HPDE6-E6E7 (cell line): Measurements from ENCODE around the gene VPS45.
"Not testable (repeated sequence)": the region's sequence is repeated elsewhere in the genome, so short reads cannot be mapped to it uniquely, and the experiment has no call there.

Source experiments
- DNase-seq: peaks from one replicate; pipeline ENCODE4 v3.0.0; 2011; ENCODE audit warnings: missing footprints; ENCODE audit errors: extremely low spot score

VPS45 gene

DNA sequence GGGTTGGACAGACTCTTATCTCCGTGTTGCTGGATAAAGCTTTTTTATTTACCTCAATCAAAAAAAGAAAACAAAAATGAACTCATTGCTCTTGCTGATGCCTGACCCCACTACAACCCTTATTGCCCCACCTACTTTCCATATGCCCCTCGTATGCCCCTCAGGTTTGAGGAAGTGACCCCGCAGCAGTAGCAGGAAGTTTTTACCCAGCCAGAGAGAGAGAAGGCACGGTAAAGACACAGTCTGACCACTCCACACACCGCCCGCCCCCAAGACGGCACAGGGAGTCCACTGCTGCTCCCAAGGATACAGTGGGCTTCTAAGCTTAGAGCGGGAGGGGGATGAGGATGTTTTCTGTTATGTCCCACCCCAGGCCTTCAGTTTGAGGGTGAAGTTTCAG is 92.0 kb downstream of the VPS45 start:
- no peak for DNase-seq

DNA sequence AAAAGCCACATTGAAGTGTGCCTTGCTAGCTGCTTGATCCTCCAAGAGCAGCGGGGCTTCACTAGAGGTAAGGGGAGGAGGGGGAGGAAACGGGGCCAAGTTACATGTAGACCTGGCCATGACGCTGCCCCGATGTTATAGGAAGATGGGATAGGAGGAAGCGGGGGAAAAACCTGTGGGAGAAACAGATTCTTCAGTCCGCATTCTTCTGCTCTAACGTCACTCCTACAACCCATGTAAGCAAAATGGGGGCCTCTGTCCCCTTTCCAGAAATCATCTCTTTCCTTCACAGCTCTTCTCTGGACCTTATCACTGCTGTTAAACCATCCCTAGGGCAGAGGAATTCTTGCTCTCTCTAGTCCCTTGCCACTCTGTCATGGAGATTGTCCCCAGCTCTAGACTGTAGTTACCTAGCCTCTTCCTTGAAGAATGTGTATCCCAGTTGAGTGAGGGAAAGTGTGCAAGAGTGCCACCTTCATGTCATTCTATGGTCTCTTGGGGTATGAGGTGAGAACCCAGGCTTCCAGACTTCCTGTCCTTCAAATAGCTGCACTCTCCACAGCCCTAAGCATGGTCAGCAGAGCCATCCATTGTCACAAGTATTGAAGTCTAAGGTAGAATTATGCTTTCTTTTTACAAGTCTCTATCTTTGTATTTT is 93.5 kb downstream of the VPS45 start:
- no peak for DNase-seq

DNA sequence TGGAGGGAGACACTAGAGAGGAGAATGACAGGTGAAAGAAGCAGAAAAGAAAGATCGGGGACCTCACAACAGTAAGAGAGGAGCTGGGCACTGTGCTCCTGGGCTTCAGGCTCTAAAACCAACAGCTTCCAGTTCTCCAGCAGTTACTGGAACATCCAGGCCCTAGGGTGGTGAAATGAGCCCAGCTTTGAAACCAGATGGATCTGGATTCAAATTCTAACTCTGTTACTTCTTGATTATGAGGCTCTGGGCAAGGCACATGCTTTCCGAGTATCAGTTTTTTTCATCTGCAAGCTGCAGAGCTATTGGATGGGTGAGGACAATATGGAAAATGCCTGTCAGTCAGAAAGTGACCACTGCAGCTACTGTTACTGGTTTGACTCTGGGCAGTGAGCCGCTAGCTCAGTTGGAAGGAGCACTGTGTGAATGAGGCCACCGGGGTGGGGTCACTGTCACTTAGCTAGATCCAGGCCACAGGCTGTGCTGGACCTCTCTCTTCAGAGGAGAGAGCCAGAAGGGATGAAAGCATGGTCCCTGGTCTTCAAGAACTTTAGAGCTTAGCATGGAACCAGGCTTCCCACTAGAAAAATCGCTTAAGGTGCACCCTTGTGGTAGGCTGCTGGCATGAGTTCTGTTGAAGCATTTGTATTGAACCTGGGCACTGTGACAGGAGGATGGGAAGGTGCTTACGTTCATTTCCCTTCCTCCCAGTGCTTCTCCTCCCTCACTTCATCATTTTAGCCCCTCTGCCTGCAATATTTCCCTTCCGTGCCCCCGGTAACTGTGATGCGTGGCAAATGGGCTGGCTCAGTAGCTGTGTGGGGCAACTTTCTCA is 94.4 kb downstream of the VPS45 start:
- DNase-seq = no peak

DNA sequence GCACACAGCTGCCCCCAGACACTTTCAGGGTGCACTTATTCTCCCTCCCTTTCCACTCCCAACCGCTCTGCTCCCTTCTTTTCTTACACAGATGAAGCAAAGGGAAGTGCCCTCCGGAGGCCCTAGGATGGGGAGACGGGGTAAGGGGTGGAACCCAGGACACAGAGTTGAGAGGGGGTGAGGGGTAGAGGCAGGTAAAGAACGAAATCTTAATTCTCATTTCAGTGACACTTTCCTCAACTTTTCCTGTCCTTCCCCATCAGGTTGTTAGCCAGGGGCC is 94.9 kb downstream of the VPS45 start:
- no peak for DNase-seq

DNA sequence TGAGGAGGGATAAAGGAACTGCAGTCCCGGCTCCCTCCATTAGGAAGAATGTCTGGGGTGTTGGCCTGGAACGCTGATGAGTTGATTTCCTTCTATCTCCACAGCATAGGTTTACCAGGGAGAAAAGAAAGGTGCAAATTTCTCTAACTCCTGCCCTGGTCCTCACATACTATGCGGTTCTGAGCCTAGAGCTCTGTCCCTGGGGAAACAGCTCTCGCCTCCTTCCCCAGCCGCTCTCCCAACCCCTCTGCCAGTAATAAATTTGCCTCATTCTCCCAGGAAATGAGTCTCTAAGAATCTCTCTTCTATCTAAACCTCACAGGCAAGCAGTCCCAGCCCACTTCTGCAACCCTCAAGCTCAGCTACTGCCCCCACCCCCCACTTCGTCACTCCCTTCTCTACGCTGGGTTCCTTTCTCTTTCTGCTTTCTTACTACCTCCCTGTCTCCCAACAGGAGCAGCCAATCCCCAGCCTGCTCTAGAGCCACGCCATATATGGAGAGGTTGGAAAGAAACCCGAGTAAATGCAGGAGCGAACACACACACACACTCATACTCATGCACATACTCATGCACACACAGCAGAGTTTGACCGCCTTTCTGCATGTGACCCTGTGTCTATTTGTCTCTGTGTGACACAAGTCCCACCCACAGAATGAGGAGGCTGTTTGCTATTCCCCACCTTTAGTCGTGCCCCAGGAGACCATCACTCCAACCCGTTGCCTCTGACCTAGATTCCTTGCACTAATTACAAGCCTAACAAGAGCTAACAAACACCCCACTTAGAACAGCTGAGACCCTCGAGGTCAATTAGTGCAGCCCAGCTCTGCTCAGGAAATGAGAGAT is 95.5 kb downstream of the VPS45 start:
- peak; percentile 77 for DNase-seq

DNA sequence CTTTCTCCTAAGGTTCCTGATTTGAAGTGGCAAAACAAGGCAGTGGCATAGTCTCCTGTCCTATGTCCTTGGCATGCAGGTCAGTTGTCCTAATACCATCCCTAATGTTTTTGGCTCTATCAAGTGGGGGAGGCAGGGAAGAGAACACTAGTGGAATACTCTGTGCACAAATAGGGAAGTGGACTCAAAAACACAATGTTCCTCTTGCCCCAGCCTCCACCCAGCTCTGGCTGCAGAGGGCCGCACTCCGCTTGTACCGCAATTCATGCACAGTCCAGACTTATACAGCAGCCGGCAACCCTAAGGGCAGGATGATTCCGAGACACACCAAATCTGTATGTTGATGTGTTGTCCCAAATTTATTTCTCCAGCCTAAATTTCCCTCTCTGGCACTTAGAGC is 96.6 kb downstream of the VPS45 start:
- DNase-seq = no peak

DNA sequence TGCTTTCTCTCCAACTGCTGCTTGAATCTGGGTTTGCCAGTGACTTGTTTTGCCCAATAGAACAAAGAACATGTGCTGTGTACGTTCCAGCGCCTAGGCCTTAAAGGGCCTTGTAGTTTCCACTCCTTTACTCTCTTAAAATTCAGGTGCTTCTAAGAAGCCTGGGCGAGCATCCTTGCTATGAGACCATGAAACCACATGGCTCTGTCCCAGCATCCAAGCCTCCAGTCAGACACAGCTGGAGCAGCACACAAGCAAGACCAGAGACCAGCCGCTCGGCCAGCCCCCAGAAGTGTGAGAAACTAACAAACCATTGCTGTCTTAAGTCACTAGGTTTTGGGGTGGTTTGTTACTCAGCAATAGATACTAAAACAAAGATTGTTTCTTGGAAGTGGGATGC is 97.2 kb downstream of the VPS45 start:
- no peak for DNase-seq

DNA sequence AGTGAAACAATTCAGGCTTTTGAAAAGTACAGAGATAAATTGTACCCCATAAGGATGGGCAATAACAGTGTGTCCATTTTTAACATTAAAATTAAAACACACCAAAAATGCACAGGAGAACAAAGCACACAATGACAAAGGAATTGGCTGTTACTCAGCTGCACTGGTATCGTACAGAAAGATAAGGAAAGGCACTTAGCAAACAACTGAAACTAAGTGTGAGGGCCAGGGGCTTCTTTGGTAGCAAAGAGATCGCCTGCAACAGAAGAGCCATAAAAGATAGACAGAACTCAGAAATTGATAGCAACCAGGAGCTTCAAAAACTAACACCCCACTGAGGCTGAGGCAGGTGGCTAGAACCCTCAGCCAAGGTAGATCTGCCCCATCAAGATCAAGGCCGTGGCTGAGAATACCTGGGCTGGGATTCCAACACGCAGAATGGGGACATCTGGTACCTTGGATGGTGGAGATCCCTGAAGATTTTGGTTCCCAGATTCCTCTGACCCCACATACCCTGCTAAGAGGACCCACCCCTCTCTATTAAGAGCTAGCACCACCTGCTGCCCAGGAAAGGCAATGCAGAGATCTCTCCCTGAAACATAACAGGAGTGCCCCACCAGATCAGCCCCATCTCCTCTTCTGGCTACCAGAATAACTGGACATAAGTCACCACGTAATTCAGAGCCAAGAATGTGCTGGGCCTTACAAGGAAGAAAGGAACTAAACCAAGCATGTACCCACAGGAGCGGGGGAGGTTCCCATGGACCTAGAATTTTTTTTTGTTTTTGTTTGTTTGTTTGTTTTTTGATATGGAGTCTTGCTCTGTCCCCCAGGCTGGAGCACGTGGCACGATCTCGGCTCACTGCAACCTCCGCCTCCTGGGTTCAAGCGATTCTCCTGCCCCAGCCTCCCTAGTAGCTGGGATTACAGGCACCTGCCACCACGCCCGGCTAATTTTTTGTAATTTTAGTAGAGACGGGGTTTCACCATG is 98.3 kb downstream of the VPS45 start:
- DNase-seq = no peak

DNA sequence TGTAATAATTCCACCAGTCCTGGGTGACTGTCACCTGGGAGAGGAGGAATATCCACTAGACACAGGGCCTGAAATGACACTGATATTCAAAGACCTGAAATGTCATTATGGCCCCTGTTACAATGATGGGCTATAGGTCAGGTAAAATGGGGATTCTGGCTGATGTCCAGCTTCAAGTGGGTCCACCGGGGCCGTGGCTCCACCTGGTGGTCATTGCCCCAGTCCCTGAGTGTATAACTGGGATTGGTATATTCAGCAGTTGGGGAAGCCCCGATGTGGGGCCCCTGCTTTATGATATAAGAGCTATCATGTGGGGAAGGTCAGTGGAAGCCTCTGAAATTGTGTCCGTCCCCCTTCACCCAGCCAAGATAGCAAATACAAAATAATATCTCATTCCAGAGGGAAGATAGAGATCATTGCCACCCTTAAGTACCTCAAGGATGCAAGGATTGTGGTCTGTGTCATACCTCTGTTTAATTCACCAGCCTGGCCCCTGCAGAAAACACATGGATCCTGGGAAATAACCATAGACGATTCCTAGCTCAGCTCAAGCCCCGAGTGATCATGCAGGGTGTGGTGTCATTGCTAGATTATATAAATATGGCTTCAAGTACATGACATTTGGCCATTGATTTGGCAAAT is 101.5 kb downstream of the VPS45 start:
- DNase-seq = peak; percentile 76

DNA sequence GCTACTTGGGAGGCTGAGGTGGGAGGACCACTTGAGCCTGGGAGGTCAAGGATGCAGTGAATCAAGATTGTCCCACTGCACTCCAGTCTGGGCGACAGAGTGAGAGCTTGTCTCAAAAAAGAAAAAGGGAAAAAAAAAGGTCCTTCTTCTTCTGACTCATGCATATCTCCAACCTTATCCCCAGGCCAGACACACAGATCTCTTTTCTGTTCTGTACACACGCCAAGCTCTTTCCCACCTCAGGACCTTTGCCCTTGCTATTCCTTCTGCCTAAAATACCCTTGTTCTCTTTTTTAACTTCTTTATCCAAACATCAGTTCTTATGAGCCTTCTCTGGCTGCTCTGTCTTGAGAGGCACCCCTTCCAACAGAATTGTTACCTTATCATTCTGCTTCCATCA is 104.2 kb downstream of the VPS45 start:
- no peak for DNase-seq

DNA sequence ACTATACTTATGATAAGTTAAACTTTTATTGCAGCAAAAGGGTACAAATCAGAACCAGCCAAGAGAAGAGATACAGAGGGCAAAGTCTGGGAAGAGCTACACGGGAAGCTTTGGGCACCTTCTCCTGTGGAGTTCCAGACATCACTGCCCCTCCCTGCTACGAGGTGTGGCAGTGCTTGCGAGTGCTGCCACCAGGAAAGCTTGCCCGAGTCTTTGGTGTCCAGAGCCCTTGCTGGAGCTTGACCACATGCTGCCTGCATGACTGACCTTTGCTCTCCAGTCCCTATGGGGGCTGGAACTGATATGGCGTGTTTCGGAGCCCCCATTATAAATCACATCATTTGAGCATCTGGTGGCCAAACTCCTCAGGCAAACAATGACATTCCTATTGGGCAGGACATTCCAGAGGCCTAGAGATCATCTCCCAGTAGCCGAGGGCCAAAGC is 105.6 kb downstream of the VPS45 start:
- DNase-seq = no peak

DNA sequence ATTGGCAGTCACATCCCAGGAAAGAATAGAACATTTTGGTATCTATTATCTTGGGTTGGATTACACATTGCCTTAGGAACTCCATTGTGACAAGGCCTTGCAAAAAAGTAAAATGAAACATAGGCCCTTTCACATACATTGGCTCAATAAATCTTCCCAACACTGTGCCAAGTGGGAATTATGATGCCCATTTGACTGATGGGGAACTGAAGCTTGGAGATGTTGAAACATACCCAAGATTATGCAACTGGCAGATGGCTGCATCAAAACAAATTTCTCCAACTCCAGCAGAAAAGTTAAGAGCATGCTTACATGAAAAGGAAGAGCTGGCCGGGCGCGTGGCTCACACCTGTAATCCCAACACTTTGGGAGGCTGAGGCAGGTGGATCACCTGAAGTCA is 109.0 kb downstream of the VPS45 start:
- DNase-seq = no peak

DNA sequence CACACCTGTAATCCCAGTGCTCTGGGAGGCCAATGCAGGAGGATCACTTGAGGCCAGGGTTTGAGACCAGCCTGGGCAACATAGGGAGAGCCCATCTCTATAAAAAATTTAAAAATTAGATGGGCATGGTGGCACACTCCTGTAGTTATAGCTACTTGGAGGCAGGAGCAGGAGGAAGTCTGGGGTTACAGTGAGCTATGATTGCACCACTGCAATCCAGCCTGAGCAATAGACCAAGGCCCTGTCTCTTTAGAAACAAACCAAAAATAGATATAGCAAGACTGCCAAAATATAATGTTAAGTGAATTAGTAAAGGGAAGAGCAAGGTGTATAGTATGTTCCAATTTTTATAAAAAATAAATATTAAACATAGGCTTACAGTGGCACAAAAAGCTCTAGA is 111.0 kb downstream of the VPS45 start:
- DNase-seq = no peak

DNA sequence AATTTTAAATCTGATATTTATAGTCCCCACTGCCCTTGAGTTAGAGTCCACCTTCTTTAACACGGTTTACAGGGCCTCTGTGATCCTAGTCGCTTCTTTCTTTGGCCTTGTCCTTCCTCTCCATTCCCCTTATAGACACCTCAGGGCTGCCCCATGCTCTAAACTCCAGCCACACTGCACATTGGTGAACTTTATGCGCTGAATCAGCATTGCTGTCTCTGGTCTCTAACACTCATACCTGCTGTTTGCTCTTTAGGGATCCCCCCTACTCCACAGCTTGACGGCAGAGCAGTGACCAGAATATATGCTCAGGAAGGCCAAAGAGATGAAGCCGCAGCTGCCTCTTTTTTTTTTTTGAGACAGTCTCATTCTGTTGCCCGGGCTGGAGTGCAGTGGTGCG is 112.3 kb downstream of the VPS45 start:
- DNase-seq = no peak

DNA sequence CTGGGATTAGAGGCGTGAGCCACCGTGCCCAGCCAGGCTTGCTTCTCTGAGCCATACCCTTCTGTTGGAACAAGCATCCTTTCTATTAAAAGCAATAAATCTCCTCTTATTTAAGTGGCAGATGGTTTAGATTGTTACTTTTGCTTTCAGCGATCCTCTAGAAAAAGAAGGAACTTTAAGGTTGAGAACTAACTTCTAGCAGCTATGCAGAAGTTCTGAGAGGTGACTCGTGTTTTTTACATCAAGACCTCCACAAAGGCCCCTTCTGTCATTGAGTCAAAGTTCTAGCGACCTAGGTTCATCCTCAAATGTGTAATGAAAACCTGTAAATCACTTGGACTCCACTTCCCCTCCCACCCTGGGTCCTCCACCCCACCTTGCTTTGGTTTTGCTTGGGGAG is 112.9 kb downstream of the VPS45 start:
- no peak for DNase-seq

DNA sequence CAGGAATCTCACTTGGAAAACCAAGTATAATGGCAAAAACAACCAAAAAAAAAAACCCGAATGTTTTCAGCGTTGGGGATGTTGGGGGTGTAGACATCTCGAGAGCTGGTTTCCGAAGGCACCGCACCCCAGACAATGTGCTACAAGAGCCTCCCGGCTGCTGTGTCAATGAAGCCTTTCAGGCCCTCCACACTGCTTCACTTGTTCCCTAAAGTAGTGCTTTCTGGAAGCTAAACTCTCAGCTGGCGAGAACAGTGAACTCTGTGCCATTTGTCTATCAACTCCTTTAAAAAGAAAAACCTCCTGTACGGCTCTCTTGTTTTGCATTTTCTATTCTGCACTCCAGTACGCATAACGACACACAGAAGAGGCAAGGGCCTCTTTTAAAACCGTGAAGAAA is 114.7 kb downstream of the VPS45 start:
- no peak for DNase-seq

DNA sequence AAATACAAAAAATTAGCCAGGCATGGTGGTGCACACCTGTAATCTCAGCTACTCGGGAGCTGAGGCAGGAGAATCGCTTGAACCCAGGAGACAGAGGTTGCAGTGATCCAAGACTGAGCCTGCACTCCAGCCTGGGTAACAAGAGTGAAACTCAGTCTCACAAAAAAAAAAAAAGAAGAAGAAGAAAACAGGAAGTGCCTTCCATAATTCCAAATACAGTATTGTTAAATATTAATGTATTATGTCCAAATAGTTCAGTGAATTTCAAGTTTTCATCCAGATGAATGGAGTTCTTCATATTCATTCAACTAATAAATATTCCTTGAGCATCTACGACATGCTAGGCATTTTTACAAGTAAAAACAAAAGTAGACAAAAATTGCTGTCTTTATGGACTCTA is 115.5 kb downstream of the VPS45 start:
- no peak for DNase-seq

DNA sequence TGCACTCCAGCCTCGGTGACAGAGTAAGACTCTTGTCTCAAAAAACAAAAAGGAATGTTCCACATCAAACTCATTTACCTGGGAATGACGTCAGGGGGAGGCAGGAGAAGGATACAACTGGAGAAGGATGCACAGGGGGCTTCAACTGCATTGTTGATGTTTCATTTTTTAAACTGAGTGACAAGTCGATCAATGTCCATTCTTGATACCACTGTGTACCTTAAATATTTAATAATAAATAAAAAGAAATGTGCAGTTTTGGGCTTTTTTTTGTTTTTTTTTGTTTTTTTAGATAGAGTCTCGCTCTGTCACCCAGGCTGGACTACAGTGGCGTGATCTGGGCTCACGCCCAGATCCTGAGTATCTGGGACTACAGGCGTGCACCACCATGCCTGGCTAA is 117.9 kb downstream of the VPS45 start:
- DNase-seq = no peak

DNA sequence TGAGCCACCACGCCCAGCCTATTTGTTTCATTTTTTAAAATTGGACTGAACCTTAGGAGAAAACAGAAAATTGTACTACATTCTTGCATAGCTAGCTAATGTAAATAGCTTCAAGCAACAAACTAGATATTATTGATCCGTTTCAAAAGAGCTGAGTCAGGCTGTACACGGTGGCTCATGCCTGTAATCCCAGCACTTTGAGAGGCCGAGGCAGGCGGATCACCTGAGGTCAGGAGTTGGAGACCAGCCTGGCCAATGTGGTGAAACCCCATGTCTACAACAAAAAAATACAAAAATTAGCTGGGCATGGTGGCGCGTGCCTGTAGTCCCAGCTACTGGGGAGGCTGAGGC is 118.8 kb downstream of the VPS45 start:
- not testable (repeated sequence) for DNase-seq

DNA sequence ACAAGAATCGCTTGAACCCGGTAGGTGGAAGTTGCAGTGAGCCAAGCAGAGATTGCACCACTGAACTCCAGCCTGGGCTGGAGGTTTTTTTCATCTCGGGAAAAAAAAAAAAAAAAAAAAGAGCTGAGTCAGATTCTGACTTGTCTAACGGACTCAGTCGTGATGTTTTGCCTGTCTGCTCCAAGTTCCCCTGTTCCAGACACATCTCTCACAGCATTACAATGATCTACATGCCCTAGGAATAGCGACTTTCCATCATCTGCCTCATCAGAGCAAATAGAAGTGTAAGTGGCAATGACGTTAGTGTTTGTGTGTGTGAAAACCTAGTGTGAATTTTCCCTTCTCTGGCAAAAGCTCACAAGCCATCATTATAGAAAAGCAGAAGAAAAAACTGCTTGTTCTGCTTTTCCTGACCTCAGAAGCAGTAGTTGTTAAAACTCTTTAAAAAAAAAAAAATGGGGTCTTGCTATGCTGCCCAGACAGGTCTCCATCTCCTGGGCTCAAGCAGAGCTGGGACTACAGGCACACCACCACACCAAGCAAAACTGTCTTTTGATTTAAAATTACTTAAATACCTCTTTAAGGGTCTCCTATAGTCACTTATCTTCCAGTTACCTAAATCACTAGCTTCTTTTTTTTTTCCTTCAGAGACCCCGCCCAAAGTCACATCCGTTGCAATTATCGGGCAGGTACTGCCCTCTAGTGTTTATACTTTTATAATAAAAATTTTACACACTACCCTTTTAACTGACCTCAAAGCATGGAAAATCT is 119.4 kb downstream of the VPS45 start:
- no peak for DNase-seq
